Endothelial cell (in vitro differentiated cells): Measurements from ENCODE around the gene PDPK1. TPM values are rescaled to one million over a fixed set of nuclear protein-coding genes. Genes with fewer than 3 reads are reported as not detected.

Source experiments
- DNase-seq: peaks from one replicate; pipeline ENCODE4 v3.0.0; 2021; ENCODE audit warnings: low spot score
- H3K27ac Mint-ChIP-seq: one replicate; pipeline ENCODE4 v1.8.0; 2021; ENCODE audit warnings: mixed read lengths, inconsistent platforms; ENCODE audit not compliant: unreplicated experiment
- H3K27me3 Mint-ChIP-seq: one replicate; pipeline ENCODE4 v1.8.0; 2021; ENCODE audit warnings: mild to moderate bottlenecking, moderate library complexity, mixed read lengths, inconsistent platforms; ENCODE audit not compliant: unreplicated experiment
- H3K36me3 Mint-ChIP-seq: one replicate; pipeline ENCODE4 v1.8.0; 2021; ENCODE audit warnings: mild to moderate bottlenecking, low read depth, mixed read lengths, inconsistent platforms; ENCODE audit not compliant: unreplicated experiment
- H3K4me1 Mint-ChIP-seq: one replicate; pipeline ENCODE4 v1.8.0; 2021; ENCODE audit warnings: mild to moderate bottlenecking, mixed read lengths, inconsistent platforms; ENCODE audit not compliant: unreplicated experiment
- H3K4me3 Mint-ChIP-seq: one replicate; pipeline ENCODE4 v1.8.0; 2021; ENCODE audit warnings: mild to moderate bottlenecking, mixed read lengths, inconsistent platforms; ENCODE audit not compliant: unreplicated experiment
- H3K9me3 Mint-ChIP-seq: one replicate; pipeline ENCODE4 v1.8.0; 2021; ENCODE audit warnings: mixed read lengths, inconsistent platforms; ENCODE audit not compliant: unreplicated experiment
- total RNA-seq: library from RNA; stranded (reverse); fragmentation: NEBNext Ultra II Directional; extraction: Animal tissue kit (Norgen Biotek cat#: 25700); gene quantifications from one replicate; pipeline ENCODE4 v1.2.1, GENCODE V29; 2021; ENCODE audit not compliant: unreplicated experiment
- TF ChIP-seq, protein P1 (sequence below): fragments of 200-600 bp; sonication (generic); IDR thresholded peaks from one replicate; pipeline ENCODE4 v1.5.0; 2021; ENCODE audit warnings: antibody characterized with exemption; ENCODE audit not compliant: unreplicated experiment

The PDPK1 gene
- total RNA-seq, 1 donor from 2014 or later = 33.6 TPM

DNA sequence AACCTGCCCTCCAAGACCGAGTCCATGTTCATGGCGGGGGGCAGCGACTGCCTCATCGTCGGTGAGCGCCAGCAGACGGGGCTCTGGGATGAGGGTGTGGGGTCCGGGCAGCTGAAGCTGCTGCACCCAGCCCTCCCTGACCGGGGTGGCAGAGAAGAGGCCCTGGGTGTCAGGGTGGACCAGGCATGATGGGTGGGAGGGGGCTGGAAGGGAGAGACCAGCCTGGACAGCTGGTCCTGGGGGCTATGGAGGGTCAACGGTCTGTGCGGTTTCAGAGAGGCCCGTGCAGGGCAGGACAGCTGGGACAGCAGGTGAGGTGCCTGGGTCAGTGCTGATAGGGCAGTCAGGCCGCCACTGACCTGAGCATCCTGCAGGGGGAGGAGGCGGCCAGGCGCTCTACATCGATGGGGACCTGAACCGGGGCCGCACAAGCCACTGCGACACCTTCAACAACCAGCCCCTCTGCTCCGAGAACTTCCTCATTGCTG lies 37.3 kb upstream of the PDPK1 start:
- Mint-ChIP-seq H3K27me3 (peaks cover 7% of the 10 kb centered on the region), H3K27ac (no peak overlapping the region), H3K4me3 (no peak overlapping the region), H3K9me3 (no peaks in the 10 kb centered on the region), H3K4me1 (no peaks in the 10 kb centered on the region), H3K36me3 (peaks cover 7% of the 10 kb centered on the region)
- TF ChIP-seq, protein P1, sequence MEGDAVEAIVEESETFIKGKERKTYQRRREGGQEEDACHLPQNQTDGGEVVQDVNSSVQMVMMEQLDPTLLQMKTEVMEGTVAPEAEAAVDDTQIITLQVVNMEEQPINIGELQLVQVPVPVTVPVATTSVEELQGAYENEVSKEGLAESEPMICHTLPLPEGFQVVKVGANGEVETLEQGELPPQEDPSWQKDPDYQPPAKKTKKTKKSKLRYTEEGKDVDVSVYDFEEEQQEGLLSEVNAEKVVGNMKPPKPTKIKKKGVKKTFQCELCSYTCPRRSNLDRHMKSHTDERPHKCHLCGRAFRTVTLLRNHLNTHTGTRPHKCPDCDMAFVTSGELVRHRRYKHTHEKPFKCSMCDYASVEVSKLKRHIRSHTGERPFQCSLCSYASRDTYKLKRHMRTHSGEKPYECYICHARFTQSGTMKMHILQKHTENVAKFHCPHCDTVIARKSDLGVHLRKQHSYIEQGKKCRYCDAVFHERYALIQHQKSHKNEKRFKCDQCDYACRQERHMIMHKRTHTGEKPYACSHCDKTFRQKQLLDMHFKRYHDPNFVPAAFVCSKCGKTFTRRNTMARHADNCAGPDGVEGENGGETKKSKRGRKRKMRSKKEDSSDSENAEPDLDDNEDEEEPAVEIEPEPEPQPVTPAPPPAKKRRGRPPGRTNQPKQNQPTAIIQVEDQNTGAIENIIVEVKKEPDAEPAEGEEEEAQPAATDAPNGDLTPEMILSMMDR = no peak
- no peak for DNase-seq

DNA sequence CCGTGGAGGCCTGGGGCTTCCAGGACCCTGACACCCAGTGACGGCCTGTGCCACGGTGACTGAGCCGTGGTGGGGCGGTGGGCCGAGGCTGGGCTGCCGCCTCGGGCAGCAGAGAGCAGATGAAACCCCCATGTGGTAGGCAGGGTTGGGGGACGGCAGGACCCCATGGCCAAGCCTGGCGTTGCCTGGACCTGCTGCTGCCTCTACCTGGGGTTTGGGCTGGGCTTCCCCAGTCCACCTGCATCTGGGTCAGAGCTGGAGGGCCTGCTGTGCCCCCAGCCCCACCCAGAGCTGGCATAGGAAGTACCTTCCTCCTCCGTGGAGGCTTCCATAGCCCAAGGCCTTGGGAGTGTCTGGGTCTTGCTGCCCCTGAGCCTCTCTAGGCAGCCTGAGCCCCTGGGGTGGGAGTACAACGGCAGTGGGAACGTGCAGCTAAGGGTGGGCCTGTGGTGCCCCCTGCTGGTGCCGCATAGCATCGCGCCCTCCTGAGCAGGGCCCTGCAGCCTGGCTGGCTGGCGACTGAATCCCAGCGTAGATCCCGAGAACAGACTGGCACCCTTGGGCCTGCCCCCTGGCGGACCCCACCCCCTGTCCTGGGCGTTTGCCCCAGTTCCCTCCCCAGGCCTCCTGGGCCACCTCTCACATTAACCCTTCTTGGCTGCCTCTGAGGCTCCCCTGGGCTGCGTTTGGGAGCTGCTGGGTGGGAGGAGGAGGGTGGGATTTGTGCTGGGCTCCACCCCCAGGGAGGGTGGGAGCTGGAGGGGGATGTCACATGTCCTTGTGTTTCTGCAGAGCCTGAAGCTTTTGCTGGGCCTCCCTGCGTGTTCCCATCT lies 36.7 kb upstream of the PDPK1 start:
- Mint-ChIP-seq H3K4me1 (no peaks in the 10 kb centered on the region), H3K4me3 (no peak overlapping the region), H3K27ac (no peak overlapping the region), H3K36me3 (peaks cover 7% of the 10 kb centered on the region), H3K9me3 (no peaks in the 10 kb centered on the region), H3K27me3 (peaks cover 5% of the 10 kb centered on the region)
- DNase-seq = peak; percentile 93
- TF ChIP-seq, protein P1 = peak; percentile 95

DNA sequence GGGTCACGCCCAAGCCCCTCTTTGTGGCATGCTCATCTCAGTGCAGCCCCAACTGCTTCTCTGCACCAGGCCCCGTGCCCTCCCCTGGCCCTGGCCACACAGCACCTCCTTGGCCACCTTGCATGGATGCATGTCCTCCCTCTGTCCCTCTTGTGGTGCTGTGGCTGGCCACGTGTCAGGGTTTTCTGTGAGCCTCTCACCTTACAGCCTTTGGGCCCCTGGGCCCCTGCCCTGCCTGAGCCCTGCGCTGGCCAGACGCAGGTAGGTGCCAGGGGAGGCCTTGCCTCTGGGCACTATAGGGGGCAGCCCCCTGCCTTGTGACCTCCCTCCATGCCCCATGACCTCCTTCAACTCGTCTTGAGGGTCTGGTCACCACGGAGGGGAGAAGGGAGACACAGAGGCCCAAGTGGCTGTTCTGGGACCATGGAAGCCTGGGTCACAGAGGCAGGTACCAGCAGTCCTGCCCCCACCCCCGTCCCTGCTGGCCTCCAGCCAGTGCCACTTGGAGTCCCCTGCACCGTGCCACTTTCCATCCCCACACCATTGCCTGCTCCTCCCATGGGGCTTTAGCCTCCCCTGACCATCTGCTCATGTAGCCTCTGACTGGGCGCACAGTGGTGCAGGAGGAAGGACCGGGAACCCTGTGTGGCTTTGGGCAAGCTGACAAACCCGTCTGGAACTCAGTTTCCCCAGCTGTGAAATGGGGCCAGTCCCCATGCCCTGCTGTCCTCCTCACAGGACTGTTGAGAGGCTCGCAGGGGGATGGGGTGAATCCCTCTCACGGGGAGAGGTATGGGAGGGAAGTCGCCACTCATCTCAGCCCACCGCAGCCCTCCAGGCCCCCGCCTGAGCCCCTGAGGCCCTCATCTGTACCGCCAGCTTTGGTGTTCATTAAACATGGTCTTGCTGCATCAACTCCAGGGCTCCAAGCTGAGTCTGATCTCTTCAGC lies 35.6 kb upstream of the PDPK1 start:
- H3K27me3 Mint-ChIP-seq = peaks cover 5% of the 10 kb centered on the region
- no peak overlapping the region for H3K27ac Mint-ChIP-seq
- peaks cover 7% of the 10 kb centered on the region for H3K36me3 Mint-ChIP-seq
- H3K4me1 Mint-ChIP-seq = no peaks in the 10 kb centered on the region
- H3K4me3 Mint-ChIP-seq = no peak overlapping the region
- no peak for DNase-seq
- TF ChIP-seq, protein P1 = no peak
- H3K9me3 Mint-ChIP-seq = no peaks in the 10 kb centered on the region

DNA sequence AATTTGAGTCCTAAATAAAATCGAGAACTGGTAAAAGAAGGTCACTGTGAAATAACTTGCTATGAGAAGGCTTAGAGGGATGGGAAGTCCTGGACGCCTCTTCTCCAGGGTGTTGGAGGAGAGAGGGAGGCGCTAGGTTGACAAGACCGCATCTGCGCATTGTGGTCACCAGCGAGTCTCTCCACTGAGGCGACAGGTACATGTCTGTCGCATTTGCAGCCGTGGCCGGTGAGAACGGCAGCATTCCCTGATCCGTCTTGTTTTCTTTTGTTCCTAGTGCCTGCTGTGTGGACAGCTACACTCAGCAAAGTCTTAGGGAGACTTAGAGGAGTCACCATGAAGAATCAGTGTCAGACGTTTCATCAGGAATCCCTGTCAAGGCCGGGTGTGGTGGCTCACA lies 32.1 kb upstream of the PDPK1 start:
- Mint-ChIP-seq H3K4me1 (no peaks in the 10 kb centered on the region), H3K4me3 (no peak overlapping the region), H3K36me3 (no peaks in the 10 kb centered on the region), H3K27ac (no peak overlapping the region), H3K9me3 (no peaks in the 10 kb centered on the region), H3K27me3 (peaks cover 5% of the 10 kb centered on the region)
- DNase-seq = no peak
- TF ChIP-seq, protein P1 = no peak
